GM18499 (cell line): ENCODE measurements around the gene CHCHD10.

Experiments
- ATAC-seq: cut with Tn5 transposase; IDR thresholded peaks from one replicate; pipeline ENCODE4 v1.9.1; 2021; ENCODE audit warnings: moderate number of reproducible peaks; ENCODE audit not compliant: insufficient read depth, unreplicated experiment

CHCHD10 gene

DNA sequence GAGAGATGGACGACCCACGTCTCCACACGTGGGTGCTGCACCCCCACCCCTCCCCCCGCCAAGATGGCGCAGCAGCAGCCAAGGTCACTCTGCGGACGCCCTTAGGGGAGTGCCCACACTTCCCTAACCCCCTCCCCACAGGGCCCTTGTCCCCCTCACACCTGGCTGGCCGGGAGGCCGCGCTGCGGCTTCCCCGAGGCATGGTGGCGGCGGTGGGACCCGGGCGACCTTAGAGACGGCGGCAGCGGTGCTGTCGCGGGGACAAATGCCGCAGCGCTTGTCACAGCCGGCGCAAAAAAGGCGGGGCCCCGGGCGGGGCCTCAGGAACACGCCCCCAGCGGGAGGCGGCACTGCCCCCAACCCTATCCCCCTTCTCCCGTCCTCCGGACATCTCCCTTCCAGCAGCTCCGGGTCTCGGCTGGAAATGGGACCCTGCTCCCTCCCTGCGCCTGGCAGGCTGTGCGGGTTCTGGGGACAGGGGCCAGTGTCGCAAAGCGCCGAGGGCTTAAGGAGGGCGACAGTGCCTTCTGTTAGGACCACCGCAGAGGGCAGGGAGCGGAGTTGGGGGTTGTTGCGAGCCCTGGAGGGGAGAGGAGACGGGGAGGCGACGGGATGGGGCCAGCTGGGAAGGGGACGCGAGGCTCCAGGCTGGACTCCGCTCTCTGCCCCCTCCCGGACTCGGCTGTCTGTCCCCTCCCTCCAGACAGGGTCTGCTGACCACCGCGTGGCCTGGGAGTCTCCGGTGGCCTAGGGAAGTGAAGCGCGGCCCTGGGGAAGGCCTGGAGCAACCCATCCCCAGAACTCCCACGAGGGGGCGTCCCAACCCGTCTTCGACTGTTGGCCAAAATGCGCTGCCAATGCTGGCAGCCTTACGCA is at the start of gene CHCHD10:
Gene CHCHD10 (minus strand): TSS at position 300 of the 876 bp plus-strand sequence. CDS start 98 bp downstream, at position 202.
- no peak for ATAC-seq

DNA sequence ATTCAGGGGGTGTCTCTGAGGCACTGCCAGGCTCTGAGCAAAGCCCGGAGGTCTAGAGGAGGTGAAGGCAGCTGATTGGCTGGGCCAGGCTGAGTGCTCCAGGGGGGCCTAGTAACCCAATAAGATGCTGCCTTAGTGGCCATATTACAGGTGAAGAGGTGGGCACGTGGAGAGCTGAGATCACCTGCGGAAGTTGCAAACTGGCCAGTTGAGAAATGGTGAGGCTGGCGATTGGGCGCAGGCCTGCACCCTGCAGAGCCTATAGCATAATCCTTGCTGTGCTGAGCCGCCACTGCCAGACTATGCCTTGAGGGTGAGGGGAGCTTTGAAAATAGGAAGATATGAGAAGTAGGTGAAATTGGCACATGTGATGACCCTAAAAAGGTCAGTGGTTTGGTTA is 49.4 kb upstream of the CHCHD10 start:
- no peak for ATAC-seq

DNA sequence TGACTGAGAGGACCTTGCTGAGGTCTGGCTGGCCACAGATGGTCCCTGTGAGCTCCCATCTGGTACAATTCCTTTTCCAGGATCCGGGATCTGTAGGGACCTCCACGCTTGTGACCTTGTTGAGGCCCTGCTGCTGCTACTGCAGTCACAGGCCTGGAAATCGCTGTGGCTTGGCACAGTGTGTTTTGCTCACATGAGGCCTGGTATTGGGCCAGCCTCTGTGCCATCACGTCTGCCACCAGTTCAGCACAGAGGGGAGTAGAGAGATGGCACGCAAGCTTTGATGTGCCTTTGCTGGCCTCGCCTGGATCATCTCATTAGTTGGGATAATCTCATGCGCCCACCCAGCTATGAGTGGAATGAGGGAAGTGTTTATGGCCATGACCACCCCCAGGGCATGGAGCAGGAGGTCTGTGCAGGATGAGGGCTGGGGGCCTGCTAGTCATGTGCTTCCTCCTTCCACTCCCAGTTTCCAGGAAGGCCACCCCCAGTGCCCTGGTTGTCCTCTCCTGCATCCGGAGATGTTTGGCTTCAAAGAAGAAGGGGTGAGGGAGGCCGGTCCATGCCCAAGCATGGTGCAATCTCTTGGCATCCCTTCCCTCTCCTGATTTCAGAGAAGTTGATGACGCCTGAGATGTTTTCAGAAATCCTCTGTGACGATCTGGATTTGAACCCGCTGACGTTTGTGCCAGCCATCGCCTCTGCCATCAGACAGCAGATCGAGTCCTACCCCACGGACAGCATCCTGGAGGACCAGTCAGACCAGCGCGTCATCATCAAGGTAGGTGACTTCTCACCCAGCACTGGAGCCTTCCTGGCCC is 48.6 kb upstream of the CHCHD10 start:
- no peak for ATAC-seq

DNA sequence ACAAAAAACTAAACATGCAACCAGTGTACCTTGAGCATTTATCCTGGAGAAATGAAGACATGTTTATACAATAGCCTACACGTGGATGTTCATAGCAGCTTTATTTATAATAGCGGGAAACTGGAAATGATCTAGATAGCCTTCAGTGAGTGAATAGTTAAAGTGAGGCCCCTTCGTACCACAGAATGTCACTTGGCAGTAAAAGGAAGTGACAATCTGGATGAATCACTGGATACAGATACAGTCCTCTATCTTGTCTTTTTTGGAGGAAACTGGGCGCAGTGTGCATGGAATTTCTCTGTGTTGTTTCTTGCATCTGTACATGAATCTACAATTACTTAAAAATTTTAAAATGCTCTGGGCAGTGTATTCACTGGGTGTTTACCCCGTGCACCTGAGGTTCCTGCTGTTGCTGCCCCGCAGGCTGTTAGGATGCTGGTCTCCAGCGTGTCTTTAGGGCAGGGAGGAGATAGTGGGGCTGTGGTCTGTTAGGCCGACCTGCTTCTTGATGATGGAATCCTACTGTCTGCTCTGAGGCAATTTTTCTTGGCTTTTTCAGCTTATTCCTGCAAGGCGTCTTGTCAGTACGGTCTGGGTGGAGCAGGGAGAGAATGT is 47.9 kb upstream of the CHCHD10 start:
- ATAC-seq = no peak

DNA sequence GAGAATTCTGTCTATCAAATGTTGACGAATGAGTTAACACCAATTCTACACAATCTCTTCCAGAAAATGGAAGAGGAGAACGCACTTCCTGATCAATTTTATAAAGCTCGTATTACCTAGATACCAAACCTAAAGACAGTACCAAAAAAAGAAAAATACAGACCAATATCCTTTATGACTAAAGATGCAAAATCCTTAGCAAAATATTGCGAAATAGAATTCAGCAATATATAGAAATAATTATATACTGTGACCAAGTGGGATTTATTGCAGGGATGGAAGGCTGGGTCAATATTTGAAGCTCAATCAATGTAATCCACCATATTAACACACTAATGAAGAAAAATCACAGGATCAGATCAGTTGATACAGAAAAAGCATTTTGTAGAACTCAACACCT is 44.6 kb upstream of the CHCHD10 start:
- no peak for ATAC-seq

DNA sequence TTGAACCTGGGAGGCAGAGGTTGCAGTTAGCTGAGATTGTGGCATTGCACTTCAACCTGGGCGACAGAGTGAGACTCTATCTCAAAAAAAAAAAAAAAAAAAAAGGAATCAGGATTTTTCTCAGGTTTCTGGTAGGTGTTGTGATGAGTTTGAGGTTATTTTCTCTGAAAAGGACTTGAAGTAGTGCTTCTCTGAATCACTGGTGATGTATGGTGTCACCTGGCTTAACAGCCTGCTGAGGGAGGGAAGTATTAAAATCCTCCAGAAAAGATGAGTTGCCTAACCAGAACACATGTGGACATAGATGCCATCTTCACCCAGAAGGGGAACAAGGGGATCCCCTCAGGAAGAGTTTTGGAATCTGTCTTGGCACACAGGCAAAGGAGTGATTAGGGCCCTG is 39.1 kb upstream of the CHCHD10 start:
- ATAC-seq = no peak

DNA sequence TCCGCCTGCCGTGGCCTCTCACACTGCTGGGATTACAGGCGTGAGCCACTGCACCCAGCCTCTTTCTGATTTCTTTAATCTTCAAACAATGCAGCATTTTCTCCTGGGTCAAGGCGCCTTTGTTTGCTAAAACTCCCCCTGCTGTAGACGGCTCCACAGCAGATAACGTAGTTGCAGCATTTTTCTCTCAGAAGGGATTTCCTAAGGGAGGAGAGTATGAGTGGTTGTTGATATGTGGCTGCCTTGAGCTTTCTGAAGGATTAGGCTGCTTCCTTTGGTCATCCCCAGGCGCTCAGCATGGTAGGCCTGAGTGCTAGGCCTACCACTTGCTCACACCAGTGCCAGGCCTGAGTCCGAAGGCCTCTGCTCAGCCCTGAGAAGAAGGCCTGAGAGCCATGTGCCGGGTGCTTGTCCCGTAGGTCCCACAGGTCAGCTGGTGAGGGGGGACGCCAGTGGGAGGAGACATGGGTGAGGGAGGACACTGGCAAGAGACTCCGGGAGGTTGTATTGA is 37.1 kb upstream of the CHCHD10 start:
- ATAC-seq = no peak

DNA sequence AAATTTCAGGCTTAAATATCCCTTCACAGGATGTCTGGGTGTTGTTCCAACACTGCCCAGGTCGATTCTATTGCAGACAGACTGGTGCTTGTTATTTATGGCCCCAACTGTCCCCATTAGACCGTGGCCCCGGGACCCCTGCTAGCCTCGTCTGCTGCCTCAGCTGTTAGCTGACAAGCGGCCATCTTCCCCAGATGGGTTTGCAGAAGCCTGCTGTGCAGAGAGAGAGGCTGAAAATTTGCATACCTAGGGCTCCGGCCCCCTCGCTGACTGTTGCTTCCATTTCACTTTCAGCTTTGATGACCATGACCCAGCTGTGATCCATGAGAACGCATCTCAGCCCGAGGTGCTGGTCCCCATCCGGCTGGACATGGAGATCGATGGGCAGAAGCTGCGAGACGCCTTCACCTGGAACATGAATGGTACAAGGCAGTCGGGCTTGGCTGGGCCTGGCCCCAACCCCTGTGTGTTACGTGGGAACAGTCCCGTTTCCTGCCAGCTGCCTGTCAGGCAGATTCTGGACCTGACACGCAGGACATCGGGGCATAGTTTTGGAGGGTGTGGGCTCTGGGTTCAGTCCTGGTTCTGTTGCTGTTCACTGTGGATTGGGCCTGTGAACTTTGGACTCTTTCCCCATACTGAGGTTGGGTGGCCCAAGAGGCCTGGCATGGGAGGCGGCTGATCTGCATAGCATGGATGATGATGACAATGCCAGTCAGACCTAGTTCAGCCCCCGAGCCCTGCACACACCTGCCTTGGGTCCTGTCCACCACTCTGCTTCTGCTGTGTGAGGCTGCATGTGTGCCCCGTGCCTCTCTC is 35.4 kb upstream of the CHCHD10 start:
- ATAC-seq = no peak

DNA sequence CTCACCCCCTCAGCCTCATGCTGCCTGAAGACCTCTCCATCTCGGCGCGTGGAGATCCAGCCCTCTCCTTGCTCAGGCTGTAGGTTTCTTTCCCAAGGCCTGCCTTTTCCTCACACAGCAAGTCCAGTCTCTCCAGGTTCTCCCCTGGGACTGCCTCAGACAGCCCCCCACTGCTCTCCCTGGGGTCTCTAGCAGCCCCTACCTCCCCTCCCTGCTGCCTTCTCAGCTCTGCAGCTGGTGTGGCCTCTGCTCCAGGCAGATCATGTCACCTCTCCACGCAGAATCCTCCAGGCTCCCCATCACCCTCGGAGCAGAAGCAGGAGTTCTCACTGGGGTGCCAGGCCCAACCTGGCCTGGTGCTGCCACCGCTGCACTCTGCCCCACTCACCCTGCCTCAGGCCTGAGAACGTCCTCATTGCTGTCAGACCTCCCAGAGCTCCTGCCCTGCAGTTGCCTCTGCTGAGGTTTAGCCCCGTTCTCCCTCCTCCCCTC is 34.2 kb upstream of the CHCHD10 start:
- no peak for ATAC-seq

DNA sequence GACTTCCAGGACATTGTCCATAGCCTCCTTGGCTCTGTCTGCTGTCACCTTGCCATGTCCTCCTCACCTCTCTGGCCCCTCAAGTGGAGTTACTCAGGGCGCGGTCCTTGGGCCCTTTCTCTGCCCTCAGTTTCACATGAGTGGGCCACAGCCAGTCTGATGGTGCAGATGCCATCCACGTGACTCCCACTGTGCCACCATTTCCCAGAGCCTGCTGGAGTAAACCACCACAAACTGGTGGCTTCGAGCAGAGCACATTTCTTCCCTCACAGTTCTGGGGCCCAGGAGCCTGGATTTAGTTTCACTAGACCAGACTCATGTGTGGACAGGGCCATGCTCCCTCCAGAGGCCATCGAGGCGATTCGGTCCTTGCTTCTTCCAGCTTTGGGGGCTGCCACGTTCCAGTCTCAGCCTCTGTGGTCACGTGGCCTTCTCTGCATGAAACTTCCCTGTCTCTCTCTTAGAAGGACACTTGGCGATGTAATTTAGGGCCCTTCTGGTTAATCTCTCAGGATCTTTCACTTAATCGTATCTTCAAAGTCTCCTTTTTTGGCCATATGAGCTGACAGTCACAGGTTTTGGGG is 33.6 kb upstream of the CHCHD10 start:
- ATAC-seq = no peak

DNA sequence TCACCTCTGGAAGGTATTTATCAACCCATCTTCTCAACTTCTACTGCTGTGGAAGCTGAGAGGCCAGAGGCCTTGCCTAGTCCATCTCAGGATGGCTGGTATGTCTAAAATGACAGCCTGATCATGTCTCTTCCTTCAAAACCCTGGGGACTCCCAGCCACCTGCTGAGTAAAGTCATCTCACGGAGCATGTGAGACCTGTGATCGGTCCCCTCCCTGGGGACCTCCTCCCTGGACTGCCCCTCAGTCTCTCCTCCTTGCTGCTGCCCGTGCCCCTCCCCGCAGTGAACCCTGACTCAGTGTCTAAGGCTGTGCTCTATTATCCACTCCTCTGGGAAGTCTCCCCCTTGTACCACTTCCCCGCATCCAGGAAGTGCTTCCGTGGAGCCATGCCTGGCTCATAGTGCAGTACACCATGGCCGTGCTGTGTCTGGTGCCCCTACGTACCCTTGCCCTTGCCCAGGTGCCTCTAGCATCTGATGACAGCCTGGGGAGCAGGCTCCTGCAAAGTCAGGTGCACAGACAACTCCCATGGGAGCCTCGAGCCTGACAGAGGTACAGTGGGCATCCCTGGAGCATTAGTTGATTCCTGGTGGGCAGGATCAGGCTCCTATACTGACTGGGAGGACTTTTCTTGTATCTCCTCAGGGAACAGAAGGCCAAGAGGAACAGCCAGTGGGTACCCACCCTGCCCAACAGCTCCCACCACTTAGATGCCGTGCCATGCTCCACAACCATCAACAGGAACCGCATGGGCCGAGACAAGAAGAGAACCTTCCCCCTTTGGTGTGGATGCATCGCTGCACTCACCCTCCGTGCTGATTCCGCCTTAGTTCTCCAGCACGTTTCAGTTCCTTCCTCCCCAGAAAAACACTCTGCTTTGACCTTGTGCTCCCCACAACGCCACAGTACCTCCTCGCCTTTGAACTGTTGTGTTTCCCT is 32.8 kb upstream of the CHCHD10 start:
- no peak for ATAC-seq

DNA sequence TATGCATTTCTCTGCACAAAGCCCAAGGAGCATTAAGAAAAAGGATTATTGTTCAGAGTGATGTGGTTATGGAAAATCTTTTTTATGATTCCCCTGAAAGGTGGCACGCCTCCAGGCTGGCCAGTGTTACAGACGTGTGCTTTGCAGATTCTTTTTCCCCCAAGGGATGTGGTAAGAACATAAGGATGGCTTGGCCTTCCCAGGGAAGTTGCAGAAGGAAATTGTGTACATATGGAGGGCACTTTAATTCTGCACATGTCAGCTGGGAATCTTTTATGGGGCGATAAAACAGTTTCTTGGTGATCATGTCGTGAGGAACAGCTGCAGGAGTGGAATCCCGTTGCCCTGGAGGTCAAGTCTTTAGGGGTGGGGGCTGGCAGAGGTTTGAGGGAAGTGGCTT is 28.7 kb upstream of the CHCHD10 start:
- no peak for ATAC-seq

DNA sequence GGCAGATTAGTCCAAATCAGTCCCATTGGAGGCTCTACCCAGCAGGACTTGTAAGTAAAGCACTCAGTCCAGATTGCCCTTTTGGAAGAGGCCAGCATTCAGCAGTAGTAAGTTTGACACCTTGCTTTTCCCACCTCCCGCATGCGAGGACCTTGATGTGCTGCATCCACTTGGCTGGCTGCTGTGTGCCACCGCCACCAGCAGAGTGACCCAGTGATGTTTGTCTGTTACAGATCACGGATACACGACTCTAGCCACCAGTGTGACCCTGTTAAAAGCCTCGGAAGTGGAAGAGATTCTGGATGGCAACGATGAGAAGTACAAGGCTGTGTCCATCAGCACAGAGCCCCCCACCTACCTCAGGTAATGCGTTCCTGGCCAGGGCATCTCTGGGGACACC is 25.6 kb upstream of the CHCHD10 start:
- no peak for ATAC-seq

DNA sequence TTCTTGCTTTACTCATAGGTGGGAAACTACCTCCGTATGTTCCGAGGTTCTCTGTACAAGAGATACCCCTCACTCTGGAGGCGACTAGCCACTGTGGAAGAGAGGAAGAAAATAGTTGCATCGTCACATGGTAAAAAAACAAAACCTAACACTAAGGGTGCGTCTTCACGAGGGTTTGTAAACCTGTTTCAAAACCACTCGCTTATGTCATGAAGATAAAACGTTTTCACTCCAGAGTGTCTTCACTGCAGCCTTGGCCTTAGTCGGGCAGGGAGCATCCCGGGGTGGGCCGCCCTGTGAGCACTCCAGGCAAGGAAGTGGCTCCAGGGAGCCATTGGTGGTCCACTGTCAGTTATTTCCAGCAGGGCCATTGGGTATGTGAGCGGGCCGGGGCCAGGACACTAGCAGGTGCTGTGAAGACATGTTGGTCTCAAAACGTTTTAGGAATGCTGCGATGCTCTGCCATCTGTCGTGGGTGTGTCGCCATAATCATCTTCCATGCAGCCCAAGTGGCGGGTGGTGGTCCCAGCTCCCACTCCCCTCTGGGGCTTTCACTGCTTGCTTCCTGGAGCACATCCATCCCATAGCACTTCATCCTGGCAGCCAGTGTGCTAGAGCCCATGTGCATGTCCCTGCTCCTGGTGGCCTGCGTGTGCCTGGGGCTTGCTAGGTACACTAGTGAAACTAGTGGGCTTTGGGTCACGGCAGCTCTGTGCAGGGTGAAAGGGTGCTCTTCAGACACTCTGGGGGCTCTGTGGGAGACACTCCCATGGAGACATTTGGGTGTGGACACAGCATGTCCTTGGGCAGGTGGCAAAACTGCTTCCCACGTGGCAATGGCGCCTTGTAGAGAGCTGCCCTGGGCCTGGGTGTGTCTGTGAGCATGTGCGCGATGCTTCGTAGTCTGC is 24.2 kb upstream of the CHCHD10 start:
- no peak for ATAC-seq

DNA sequence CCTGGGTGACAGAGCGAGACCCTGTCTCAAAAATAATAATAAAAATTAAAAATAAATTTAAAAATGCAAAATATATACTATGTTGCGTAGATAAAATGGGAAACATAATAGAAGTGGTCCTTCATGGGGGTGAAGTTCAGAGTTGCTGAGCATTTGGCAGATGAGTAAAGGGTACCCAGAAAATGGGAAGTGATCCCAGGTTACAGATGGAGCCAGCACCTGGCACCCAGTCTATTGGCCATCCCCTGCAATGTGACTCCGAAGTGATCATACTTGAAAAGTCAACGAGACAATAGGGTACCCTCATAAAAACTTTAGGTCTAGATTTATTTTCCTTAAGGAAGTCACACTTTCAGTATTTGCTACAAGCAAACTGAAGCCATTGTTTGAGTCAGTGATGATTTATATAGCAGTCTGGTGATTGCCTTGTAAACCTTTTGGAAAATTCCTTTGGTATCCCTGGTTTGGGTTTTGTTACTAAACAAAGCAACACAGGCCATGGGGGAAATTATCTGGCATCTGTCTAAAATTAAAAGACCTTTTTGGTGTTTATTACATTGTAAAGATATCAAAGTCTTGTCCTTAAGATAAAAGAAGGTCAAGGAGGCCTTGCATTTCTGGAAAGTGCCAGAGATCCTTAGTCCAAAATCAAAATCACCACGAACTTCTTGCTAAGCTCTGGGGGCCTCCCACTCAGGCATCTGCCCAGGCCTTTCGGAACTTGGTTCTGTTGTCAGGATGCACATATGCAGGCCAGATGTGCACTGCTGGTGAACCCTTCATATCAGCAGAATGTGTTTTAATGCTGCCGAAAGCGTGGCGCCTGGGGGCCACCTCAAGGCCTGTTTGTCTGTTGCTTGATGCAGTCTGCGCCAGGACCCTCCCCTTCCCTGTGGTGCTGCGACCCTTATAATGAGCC is 23.3 kb upstream of the CHCHD10 start:
- no peak for ATAC-seq

DNA sequence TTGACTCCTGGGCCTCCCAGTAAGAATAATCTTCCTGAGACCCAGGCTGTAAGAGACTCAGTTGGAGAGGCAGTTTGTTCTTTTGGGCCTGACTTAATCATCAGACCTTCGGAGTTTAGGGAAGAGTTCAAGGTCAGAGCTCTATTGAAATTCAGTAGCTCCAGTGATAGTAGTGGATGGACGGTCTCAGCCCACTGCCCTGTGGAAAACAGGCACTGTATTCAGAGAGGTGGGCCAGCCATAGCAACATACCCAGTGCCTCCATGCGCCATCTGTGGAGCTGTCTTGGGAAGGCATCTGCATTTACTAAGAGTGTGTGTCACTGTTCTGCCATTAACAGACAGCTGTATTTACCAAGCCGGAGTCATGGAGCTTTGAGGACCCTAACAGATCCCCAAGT is 21.9 kb upstream of the CHCHD10 start:
- no peak for ATAC-seq
